Right ventricle myocardium inferior (tissue), 1 donor: ENCODE data around the gene ZNF519. TPM values are rescaled to one million over a fixed set of nuclear protein-coding genes. Genes with fewer than 3 reads are reported as not detected.
"Not testable (repeated sequence)": the region's sequence is repeated elsewhere in the genome, so short reads cannot be mapped to it uniquely, and the experiment has no call there.

Experiments used
- ATAC-seq: fragments of 200-7000 bp; cut with Tn5 transposase; one replicate; pipeline ENCODE4 v1.9.1; 2020; ENCODE audit warnings: mild to moderate bottlenecking, moderate library complexity
- DNase-seq: peaks from one replicate; pipeline ENCODE4 v3.0.0; 2021; ENCODE audit errors: missing footprints
- intact Hi-C: fragments of 100-400 bp; cut with DNase I; formaldehyde crosslinking; loops from one replicate; pipeline ENCODE4 v1.11.0; 2022
- total RNA-seq: library from RNA; stranded (reverse); fragmentation: NEBNext Ultra II Directional; extraction: Animal tissue kit (Norgen Biotek cat#: 25700); gene quantifications from one replicate; pipeline ENCODE4 v1.2.1, GENCODE V29; 2021
- donor health status: DM: no; HTN: yes; CAD: no; lungs with severe emphysema.

ZNF519 gene
- total RNA-seq, 1 donor from 2014 or later: 4.1 TPM

- intact Hi-C loops, DNase-seq, ATAC-seq: not testable (repeated sequence)
These were observed 17.1 kb upstream of the ZNF519 start for GRCh38 chr18:14149121-14149850.

DNA sequence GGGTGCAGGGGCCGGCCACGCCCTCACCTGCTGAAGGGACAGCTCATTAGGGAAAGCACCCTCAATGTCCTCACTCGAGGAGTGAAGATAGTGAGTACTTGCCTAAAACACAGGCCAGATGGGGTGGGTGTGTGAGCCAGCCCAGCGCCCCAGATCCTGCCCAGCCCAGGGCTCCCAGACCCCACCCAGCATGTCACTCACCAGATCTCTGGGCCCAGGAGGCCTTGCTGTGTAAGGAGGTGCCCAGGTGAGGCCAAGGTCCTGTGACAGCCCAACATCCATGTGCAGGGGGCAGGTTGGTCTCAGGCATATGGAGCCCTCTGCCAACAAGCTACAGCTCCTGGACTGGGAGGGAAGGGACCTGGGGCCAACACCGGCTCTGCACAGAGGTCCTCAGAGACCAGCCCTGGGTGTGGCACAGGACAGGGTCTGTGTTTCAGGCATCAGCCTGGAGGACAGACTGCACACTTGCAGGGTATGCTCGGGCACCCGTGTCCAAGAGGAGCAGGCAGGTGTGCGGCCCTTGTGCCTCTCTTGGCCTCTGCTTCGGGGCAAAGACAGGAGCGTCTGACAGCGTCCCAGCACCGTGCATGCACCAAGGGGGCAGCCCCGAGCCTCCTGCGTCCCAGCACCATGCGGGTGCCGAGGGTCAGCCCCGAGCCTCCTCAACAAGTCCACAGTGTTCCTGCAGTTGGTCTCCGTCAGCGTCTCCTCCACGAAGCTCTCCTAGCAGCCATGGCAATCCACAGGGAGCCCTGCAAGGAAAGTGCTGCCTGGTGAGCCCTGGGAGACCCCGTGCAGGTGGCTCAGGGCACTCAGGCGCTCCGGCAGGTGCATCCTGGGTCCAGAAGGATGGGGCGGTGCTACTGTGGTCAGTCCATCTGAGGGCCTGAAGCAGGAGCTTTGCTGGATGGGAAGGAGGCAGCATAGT, 16.0 kb upstream of the ZNF519 start:
- intact Hi-C loops, DNase-seq, ATAC-seq: not testable (repeated sequence)

GRCh38 chr18:14146771-14147170, 14.5 kb upstream of the ZNF519 start:
- not testable (repeated sequence) for ATAC-seq, DNase-seq

DNA sequence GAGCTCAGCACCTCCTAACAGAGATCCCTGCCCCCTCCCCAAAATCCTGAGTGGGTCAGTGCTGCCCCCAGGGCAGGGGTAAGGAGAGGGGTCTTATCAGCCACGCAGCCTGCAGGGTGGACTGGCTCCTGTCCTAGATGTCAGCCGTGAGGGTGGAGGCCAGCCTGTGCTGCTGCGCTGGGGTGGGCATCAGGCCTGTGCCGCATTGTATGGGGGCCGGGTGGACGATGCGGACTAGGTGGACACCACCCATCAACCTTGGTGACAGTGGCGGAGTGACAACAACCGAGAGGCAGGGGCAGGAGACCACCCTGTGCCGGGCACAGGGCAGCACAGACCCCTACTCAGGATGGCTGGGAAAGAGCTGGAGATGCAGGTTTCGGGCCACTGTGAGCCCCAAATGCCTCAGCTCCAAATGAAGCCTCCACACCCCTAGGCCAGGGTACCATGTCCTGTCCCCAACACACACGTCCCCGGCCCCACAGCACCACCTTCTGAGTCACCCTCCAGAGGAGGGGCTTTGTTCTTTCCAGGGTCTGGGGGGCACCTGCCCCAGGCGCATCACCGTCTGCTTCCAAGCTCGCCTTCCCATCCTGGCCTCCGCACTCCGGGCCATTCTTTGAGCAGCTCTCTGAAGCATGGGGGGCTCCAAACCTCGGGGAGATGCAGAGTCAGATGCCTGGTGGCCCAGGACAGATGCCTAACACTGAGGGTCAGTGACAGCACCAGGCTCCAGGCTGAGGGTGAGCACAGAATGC, 13.5 kb upstream of the ZNF519 start:
- DNase-seq, intact Hi-C loops, ATAC-seq: not testable (repeated sequence)

More at GRCh38 chr18:14146771-14147170, 14.5 kb upstream of the ZNF519 start:
- intact Hi-C loops: not testable (repeated sequence)

GRCh38 chr18:14145021-14145420, 12.8 kb upstream of the ZNF519 start:
- intact Hi-C loops, ATAC-seq, DNase-seq: not testable (repeated sequence)

- intact Hi-C loops: no loop called here
- ATAC-seq (no peak), DNase-seq (no peak)
These were observed 12.3 kb upstream of the ZNF519 start for GRCh38 chr18:14144628-14144895.

DNA sequence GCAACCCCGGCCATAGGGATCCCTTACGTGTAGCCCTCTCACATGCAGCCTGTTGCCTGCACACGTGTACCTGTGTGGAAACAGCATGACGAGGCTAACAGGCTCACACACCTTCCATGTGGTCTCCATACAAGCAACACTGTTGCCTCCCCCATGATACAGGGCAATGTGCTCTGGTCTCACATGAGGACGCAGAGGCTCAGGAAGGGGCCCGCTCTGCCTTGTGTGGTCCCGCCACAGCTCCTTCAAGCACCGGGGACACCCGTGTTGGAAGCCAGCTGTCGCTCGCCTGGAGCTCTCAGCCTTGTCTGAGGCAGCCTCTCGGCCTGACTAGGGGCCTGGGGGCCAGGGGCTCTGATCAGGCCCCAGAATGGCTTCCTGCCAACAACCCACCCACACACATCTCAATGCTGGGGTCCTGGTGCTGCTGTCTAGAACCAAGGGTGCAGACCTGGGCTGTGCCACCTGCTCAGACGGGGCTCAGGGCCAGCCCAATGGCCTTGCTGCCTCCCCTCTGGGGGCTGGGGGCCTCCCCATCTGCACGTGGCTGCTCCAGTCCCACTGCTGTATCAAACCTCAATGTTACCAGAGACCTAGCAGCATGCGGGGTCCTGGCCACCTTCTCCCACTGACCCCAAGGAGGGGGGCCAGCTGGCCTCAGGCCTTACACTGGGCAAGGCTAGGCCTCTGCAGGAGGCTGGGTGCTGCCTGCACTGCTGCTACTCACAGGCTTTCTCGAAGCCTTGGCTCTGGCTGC, 11.8 kb upstream of the ZNF519 start:
- ATAC-seq, DNase-seq, intact Hi-C loops: not testable (repeated sequence)

GRCh38 chr18:14143396-14143795, 11.2 kb upstream of the ZNF519 start:
- ATAC-seq: not testable (repeated sequence)

GRCh38 chr18:14142177-14142576, 9.9 kb upstream of the ZNF519 start:
- intact Hi-C loops: not testable (repeated sequence)

More at GRCh38 chr18:14143396-14143795, 11.2 kb upstream of the ZNF519 start:
- DNase-seq, intact Hi-C loops: not testable (repeated sequence)

DNA sequence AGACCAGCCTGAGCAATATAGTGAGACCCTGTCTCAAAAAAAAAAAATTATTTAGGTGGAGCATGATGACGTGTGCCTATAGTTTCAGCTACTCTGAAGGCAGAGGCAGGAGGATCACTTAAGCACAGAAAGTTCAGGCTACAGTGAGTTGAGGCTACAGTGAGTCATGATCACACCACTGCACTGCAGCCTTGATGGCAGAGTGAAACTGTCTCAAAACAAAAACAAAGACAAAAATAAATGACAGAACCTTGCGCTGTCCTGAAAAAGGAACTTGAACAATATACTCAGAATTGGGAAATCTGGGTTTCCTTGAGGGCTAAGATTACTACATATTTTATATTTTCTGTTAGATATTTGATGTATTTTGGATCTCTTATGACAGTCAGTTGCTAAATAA, 7.3 kb upstream of the ZNF519 start:
- intact Hi-C loops, ATAC-seq, DNase-seq: not testable (repeated sequence)

More at GRCh38 chr18:14142177-14142576, 9.9 kb upstream of the ZNF519 start:
- ATAC-seq, DNase-seq: not testable (repeated sequence)

GRCh38 chr18:14137971-14138370, 5.7 kb upstream of the ZNF519 start:
- intact Hi-C loops, ATAC-seq, DNase-seq: not testable (repeated sequence)

DNA sequence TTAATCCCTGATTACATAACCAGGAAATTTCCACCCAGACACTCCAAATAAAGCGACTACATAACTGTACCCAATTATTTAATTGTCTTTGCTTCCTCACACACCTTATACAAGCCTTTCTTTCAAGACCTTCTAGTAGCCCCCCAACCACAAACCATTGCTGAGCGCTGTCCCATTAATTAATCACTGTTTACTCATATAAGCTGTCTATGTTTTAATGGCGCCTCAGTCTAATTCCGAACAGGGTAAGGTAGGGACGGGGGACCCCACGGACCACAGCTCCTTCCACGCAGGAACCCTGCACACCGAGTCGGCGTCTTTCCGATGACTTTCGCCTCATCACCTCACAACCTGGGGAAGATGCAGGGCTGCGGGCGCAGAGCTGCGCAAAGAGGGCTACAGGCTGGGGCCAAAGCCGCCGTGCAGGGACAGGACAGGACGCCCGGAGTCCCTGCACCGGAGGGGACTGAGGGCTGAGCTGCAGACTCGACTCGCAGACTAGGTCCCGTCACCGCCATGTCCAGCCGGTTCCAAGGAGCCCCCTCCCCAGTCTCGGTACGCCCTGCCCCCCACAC, 452 bp downstream of the ZNF519 start:
- intact Hi-C loops, DNase-seq: not testable (repeated sequence)
- peak; percentile 19 for ATAC-seq

DNA sequence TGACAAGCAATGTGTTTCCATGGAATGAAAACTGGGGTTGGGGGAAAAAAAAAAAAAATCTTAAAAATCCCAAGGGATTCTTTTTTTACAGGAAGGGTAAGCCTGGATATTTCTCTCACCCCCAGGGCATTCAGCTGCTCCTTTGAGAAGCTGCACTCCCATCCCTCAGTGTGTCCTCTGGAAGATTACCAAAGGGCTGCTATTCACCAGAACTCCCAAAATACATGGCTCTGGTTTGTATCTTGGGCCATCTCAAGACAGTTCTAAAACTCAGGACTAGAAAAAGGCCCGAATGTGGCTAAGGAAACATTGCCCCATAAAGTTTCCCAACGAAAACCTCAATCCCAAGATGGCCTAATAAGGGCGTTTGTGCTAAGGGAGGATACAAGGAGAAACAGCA, 1.4 kb downstream of the ZNF519 start:
- DNase-seq, intact Hi-C loops, ATAC-seq: not testable (repeated sequence)

DNA sequence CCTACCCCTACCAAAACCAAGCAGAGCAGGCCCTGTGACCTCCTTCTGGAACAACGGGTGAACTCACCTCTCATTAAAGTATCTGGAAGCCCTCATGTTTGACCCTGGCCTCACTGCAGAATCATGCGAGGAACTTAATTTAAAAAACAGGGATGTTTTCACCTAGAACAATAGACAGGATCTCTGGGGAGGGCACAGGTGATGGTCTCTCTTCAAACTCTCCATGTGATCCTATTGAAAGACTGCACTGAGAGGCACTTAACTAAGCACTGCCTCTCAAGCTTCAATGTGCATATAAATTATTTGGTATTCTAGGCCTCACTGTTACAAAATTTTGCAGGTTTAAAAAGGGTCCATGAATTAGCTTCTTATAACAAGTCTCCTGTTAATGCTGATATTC, 7.5 kb downstream of the ZNF519 start:
- no peak for ATAC-seq
- intact Hi-C loops: no loop called here
- DNase-seq: no peak

GRCh38 chr18:14122097-14122496, 10.1 kb downstream of the ZNF519 start:
- intact Hi-C loops: no loop called here
- DNase-seq (no peak), ATAC-seq (no peak)

DNA sequence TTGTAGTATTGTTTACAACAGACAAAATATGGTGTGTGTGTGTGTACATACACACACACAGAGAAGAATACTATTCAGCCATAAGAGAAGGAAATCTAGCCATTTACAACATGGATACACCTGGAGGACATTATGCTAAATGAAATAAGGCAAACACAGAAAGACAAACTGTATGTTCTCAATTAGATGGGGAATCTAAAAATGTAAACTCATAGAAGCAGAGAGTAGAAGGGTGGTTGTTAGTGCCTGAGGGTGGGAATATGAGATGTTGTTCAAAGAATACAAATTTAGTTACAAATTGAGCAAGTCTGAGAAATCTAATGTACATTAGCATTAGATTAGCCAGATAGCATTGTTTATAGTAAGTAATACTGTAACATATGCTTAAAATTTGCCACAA, 11.3 kb downstream of the ZNF519 start:
- ATAC-seq (no peak), DNase-seq (no peak)
- intact Hi-C loops: no loop called here

- intact Hi-C loops: no loop called here
- no peak for ATAC-seq
- no peak for DNase-seq
These were observed 14.6 kb downstream of the ZNF519 start for GRCh38 chr18:14117606-14118005.

DNA sequence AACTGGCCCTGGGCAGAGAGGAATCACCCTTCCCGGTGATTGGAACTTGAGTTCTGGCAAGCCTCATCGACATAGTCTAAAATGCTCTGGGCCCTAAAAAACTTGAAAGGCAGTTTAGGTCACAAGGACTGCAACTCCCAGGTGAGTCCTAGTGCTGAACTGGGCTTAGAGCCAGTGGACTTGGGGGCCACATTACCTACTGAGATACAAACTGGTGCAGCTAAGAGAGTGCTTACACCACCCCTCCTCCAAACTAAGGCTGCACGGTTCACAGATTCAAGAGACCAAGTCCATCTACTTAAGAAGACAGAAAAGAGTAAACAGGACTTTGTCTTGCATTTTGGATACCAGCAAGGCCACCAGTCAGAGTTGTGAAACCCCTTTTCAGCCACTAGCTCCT, 25.3 kb downstream of the ZNF519 start:
- DNase-seq (no peak), ATAC-seq (no peak)
- intact Hi-C loops: no loop called here
